GM12874 (cell line): ENCODE data around the gene MAOB.

Experiments
- TF ChIP-seq, protein P1 (sequence below): IDR thresholded peaks from 2 replicates; pipeline ENCODE4 v1.5.1; 2011; ENCODE audit warnings: low read depth, mild to moderate bottlenecking, control low read depth, low read length, moderate library complexity; ENCODE audit not compliant: insufficient read depth

The MAOB gene

GRCh38 chrX:43718546-43718945, 163.7 kb downstream of the MAOB start:
- TF ChIP-seq, protein P1, sequence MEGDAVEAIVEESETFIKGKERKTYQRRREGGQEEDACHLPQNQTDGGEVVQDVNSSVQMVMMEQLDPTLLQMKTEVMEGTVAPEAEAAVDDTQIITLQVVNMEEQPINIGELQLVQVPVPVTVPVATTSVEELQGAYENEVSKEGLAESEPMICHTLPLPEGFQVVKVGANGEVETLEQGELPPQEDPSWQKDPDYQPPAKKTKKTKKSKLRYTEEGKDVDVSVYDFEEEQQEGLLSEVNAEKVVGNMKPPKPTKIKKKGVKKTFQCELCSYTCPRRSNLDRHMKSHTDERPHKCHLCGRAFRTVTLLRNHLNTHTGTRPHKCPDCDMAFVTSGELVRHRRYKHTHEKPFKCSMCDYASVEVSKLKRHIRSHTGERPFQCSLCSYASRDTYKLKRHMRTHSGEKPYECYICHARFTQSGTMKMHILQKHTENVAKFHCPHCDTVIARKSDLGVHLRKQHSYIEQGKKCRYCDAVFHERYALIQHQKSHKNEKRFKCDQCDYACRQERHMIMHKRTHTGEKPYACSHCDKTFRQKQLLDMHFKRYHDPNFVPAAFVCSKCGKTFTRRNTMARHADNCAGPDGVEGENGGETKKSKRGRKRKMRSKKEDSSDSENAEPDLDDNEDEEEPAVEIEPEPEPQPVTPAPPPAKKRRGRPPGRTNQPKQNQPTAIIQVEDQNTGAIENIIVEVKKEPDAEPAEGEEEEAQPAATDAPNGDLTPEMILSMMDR, result no peak

DNA sequence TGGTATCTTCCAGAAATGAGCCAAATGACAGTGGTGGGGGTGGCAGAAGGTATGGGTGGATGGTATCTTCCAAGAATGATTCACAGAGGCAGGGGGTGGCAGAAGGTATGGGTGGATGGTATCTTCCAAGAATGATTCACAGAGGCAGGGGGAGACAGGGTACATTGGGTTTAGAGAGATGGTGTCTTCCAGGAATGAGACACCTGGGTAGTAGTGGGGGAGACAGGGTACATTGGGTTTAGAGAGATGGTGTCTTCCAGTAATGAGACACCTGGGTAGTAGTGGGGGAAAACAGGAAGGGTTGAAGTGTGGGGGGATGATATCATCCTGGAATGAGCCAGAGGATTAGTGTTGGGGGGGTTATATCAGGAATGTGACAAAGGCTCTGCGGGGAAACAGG, 164.2 kb downstream of the MAOB start:
- TF ChIP-seq, protein P1, result no peak

- TF ChIP-seq, protein P1, result no peak
These were observed 165.1 kb downstream of the MAOB start for GRCh38 chrX:43717161-43717560.

DNA sequence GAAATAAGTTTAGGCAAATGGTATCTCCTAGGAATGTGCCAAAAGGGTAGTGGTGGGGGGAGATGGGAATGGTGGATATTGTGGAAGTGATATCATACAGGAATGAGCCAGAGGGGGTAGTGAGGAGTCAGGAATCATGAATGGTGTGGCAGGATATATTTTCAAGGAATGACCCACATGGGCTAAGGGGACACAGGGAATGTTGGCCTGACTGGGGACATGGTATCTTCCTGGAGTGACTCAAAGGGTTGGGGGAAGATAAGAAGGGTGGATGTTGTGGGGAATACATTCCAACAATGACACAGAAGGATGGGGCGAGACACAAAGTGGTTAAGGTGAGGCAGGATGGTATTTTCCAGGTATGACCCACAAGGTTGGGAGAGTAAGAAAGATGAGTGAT, 165.6 kb downstream of the MAOB start:
- TF ChIP-seq, protein P1, result no peak
